ENCODE measurements around the gene IL37. TPM values are rescaled to one million over a fixed set of nuclear protein-coding genes. Genes with fewer than 3 reads are reported as not detected.
A peak's percentile ranks its signal among the peaks of the same experiment; 100 is the strongest.

The IL37 gene
- total RNA-seq, 1 donor from 2014 or later: not detected

GRCh38 chr2:112883669-112884068 lies 27.3 kb upstream of the IL37 start:
- Mint-ChIP-seq H3K4me3 (ENCODE audit: unreplicated experiment) (no peak overlapping the region), H3K9me3 (ENCODE audit: unreplicated experiment) (peaks cover 2% of the 10 kb centered on the region), H3K27ac (ENCODE audit: unreplicated experiment) (no peak overlapping the region), H3K36me3 (ENCODE audit: unreplicated experiment) (no peaks in the 10 kb centered on the region), H3K27me3 (ENCODE audit: unreplicated experiment) (no peaks in the 10 kb centered on the region), H3K4me1 (ENCODE audit: low read depth, unreplicated experiment) (no peaks in the 10 kb centered on the region)
- no peak for DNase-seq
- no peak for TF ChIP-seq CTCF (IDR thresholded peaks at IDR 0.05; ENCODE audit: partially characterized antibody, unreplicated experiment)

DNA sequence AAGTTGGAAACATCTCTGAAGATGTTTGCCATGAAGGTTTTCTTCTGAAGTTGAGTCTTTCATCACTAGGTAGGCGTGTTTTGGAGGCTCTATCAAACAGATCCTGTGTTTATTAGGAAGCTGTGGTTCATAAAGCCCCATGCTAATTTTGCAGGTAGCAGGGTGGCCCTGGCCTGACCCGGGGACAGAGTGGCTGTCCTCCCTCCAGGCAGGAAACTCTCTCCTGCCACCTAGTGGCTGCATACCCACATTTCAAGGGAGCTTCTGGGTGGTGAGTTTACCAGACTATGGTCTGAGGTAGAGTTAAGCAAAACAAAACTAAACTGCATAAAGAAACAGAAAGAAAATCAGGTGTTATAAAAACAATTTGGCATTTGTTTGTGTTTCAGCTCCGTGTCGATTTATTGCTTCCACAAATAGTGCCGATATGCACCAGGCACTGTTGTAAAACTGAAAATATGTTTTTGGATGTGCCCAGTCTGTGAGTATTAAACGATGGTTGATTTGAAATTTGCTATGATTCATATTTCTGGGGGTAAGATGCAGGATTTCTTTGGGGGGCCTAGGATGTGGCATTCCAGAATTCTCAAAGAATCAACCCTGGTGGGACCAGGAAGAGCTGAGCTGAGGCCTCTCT lies 26.0 kb upstream of the IL37 start:
- Mint-ChIP-seq H3K36me3 (ENCODE audit: unreplicated experiment) (no peaks in the 10 kb centered on the region), H3K4me3 (ENCODE audit: unreplicated experiment) (no peak overlapping the region), H3K27me3 (ENCODE audit: unreplicated experiment) (no peaks in the 10 kb centered on the region), H3K9me3 (ENCODE audit: unreplicated experiment) (no peaks in the 10 kb centered on the region), H3K27ac (ENCODE audit: unreplicated experiment) (no peak overlapping the region), H3K4me1 (ENCODE audit: low read depth, unreplicated experiment) (no peaks in the 10 kb centered on the region)
- peak; percentile 80 for TF ChIP-seq CTCF (IDR thresholded peaks at IDR 0.05; ENCODE audit: partially characterized antibody, unreplicated experiment)
- DNase-seq: peak; percentile 58

DNA sequence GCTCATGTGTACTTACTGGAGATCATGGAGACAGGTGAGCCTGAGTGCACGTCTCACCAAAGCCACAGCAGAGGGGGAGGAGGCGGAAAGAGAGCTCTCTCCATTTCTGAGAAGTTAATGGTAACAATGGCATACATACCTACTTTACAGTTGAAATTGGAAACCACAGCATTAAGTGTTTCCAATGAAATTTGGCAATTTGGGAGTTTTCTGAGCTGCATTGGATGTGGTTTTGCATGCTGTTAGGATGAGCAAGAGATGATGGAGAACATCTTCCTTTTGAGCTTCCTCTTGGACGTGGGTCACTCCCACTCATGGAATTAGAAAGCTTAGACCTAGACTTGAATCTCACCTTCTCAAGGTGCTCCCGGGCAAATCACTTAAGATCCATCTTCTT lies 25.5 kb upstream of the IL37 start:
- TF ChIP-seq CTCF (IDR thresholded peaks at IDR 0.05; ENCODE audit: partially characterized antibody, unreplicated experiment): no peak
- DNase-seq: no peak
- Mint-ChIP-seq H3K36me3 (ENCODE audit: unreplicated experiment) (no peaks in the 10 kb centered on the region), H3K27ac (ENCODE audit: unreplicated experiment) (no peak overlapping the region), H3K4me3 (ENCODE audit: unreplicated experiment) (no peak overlapping the region), H3K9me3 (ENCODE audit: unreplicated experiment) (no peaks in the 10 kb centered on the region), H3K27me3 (ENCODE audit: unreplicated experiment) (no peaks in the 10 kb centered on the region), H3K4me1 (ENCODE audit: low read depth, unreplicated experiment) (no peaks in the 10 kb centered on the region)

- H3K36me3 Mint-ChIP-seq (ENCODE audit: unreplicated experiment): no peaks in the 10 kb centered on the region
- H3K27ac Mint-ChIP-seq (ENCODE audit: unreplicated experiment): no peak overlapping the region
- H3K9me3 Mint-ChIP-seq (ENCODE audit: unreplicated experiment): no peaks in the 10 kb centered on the region
- H3K27me3 Mint-ChIP-seq (ENCODE audit: unreplicated experiment): no peaks in the 10 kb centered on the region
- H3K4me3 Mint-ChIP-seq (ENCODE audit: unreplicated experiment): no peak overlapping the region
- TF ChIP-seq CTCF (IDR thresholded peaks at IDR 0.05; ENCODE audit: partially characterized antibody, unreplicated experiment): no peak
- no peak for DNase-seq
- H3K4me1 Mint-ChIP-seq (ENCODE audit: low read depth, unreplicated experiment): no peaks in the 10 kb centered on the region
Observed at GRCh38 chr2:112886291-112886690, 24.7 kb upstream of the IL37 start.

- no peak overlapping the region for H3K27ac Mint-ChIP-seq (ENCODE audit: unreplicated experiment)
- H3K27me3 Mint-ChIP-seq (ENCODE audit: unreplicated experiment): no peaks in the 10 kb centered on the region
- no peaks in the 10 kb centered on the region for H3K9me3 Mint-ChIP-seq (ENCODE audit: unreplicated experiment)
- no peaks in the 10 kb centered on the region for H3K36me3 Mint-ChIP-seq (ENCODE audit: unreplicated experiment)
- no peaks in the 10 kb centered on the region for H3K4me1 Mint-ChIP-seq (ENCODE audit: low read depth, unreplicated experiment)
- no peak for DNase-seq
- no peak overlapping the region for H3K4me3 Mint-ChIP-seq (ENCODE audit: unreplicated experiment)
- TF ChIP-seq CTCF (IDR thresholded peaks at IDR 0.05; ENCODE audit: partially characterized antibody, unreplicated experiment): no peak
Observed at GRCh38 chr2:112887964-112888749, 22.8 kb upstream of the IL37 start.

All from glutamatergic neuron (in vitro differentiated cells).